Liver (tissue), 3 donors: ENCODE results near the gene TESK2.

Experiments
- CTCF ChIP-seq: fragments of 150-350 bp; IDR thresholded peaks from 2 replicates; pipeline ENCODE4 v1.5.1; 2017; ENCODE audit warnings: improper control_type of control experiment, low read depth, low read length; ENCODE audit not compliant: missing input control
- EGR1 ChIP-seq, 2 donors: IDR thresholded peaks; 2 replicates each; pipeline ENCODE4 v1.6.1; 2016 to 2018; ENCODE audit warnings: antibody characterized with exemption in 2 of 2, low read depth in 2 of 2
- GABPA ChIP-seq, 2 donors: IDR thresholded peaks in 1 of 2; conservative IDR thresholded peaks in 1 of 2; 2 replicates each; pipeline ENCODE4 v1.6.1; 2016; ENCODE audit warnings: antibody characterized with exemption in 2 of 2, mild to moderate bottlenecking in 1 of 2, moderate library complexity in 1 of 2
- HNF4A ChIP-seq, 2 donors: conservative IDR thresholded peaks; 2 replicates each; pipeline ENCODE4 v1.6.1; 2016; ENCODE audit warnings: antibody characterized with exemption in 2 of 2, mild to moderate bottlenecking in 2 of 2
- JUND ChIP-seq, 2 donors: IDR thresholded peaks; 2 replicates each; pipeline ENCODE4 v1.6.1; 2016; ENCODE audit warnings: antibody characterized with exemption in 2 of 2
- RAD21 ChIP-seq, 2 donors: IDR thresholded peaks; 2 replicates each; pipeline ENCODE4 v1.6.1; 2016; ENCODE audit warnings: antibody characterized with exemption in 2 of 2, mild to moderate bottlenecking in 2 of 2
- SP1 ChIP-seq: IDR thresholded peaks from 2 replicates; pipeline ENCODE4 v1.6.1; 2018; ENCODE audit warnings: antibody characterized with exemption, mild to moderate bottlenecking
- TAF1 ChIP-seq: conservative IDR thresholded peaks from 2 replicates; pipeline ENCODE4 v1.6.1; 2016; ENCODE audit warnings: antibody characterized with exemption, mild to moderate bottlenecking
- YY1 ChIP-seq: IDR thresholded peaks from 2 replicates; pipeline ENCODE4 v1.6.1; 2016; ENCODE audit warnings: antibody characterized with exemption, mild to moderate bottlenecking
- TF ChIP-seq, protein P1 (sequence below): IDR thresholded peaks from 2 replicates; pipeline ENCODE4 v1.6.1; 2016; ENCODE audit warnings: antibody characterized with exemption, mild to moderate bottlenecking
- donor health status: healthy.
- donor health status: healthy.

DNA sequence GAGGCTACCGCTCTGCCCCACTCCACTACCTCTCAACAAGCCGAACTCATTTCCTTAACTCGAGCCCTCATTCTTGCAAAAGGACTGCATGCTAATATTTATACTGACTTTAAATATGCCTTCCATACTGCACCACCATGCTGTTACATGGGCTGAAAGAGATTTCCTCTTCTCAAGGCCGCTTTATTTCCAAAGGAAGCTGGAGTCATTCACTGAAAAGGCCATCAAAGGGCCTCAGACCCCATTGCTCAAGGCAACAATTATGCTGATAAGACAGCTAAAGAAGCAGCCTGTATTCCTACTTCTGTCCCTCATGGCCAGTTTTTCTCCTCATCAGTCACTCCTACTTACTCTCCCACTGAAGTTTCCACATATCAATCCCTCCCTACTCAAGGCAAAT, 171.2 kb downstream of the TESK2 start:
- TF ChIP-seq CTCF (no peak), YY1 (no peak), SP1 (no peak), GABPA (IDR thresholded peaks at IDR 0.05 in 1 of 2, conservative IDR thresholded peaks at IDR 0.05 in 1 of 2) (no peak), EGR1 (IDR thresholded peaks at IDR 0.05; ENCODE audit: low read depth in 2 of 2) (no peak), TAF1 (no peak), HNF4A (conservative IDR thresholded peaks at IDR 0.05) (no peak), RAD21 (IDR thresholded peaks at IDR 0.05) (no peak), JUND (IDR thresholded peaks at IDR 0.05) (no peak)
- TF ChIP-seq, protein P1, sequence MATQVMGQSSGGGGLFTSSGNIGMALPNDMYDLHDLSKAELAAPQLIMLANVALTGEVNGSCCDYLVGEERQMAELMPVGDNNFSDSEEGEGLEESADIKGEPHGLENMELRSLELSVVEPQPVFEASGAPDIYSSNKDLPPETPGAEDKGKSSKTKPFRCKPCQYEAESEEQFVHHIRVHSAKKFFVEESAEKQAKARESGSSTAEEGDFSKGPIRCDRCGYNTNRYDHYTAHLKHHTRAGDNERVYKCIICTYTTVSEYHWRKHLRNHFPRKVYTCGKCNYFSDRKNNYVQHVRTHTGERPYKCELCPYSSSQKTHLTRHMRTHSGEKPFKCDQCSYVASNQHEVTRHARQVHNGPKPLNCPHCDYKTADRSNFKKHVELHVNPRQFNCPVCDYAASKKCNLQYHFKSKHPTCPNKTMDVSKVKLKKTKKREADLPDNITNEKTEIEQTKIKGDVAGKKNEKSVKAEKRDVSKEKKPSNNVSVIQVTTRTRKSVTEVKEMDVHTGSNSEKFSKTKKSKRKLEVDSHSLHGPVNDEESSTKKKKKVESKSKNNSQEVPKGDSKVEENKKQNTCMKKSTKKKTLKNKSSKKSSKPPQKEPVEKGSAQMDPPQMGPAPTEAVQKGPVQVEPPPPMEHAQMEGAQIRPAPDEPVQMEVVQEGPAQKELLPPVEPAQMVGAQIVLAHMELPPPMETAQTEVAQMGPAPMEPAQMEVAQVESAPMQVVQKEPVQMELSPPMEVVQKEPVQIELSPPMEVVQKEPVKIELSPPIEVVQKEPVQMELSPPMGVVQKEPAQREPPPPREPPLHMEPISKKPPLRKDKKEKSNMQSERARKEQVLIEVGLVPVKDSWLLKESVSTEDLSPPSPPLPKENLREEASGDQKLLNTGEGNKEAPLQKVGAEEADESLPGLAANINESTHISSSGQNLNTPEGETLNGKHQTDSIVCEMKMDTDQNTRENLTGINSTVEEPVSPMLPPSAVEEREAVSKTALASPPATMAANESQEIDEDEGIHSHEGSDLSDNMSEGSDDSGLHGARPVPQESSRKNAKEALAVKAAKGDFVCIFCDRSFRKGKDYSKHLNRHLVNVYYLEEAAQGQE, result no peak
